HepG2 (cell line): ENCODE measurements around the gene PRR19. TPM values are rescaled to one million over a fixed set of nuclear protein-coding genes. Genes with fewer than 3 reads are reported as not detected.
A peak's percentile ranks its signal among the peaks of the same experiment; 100 is the strongest.

ENCODE experiments used
- ATAC-seq: fragments of 200-7000 bp; cut with Tn5 transposase; 3 replicates; pipeline ENCODE4 v1.9.1; 2020; ENCODE audit warnings: mild to moderate bottlenecking, moderate library complexity
- BruUV-seq: library from RNA; stranded (reverse); fragments of 400-500 nt; replicated peaks from 2 replicates; lab custom pipeline; 2021; lab: Mats Ljungman, UMichigan
- CTCF ChIA-PET: fragments of 300-600 bp; formaldehyde crosslinking; extraction: SDS; loops from one replicate; lab custom pipeline; 2021; ENCODE audit warnings: low total read pairs, inconsistent platforms, low intra/inter-chr PET ratio; lab: Yijun Ruan, JAX
- POLR2A ChIA-PET: fragments of 350-600 bp; sonication (Branson Sonifier 250); formaldehyde crosslinking; loops from one replicate; lab custom pipeline; 2020; ENCODE audit warnings: antibody characterized with exemption, inconsistent platforms; lab: Yijun Ruan, JAX
- DNase-seq: peaks from one replicate; pipeline ENCODE4 v3.0.0-alpha.2; 2015; ENCODE audit warnings: low spot score
- FAIRE-seq: peaks from 3 replicates; lab custom pipeline; 2011; peaks lifted over from hg19 to GRCh38; lab: Jason Lieb, UNC
- H2AFZ ChIP-seq: one replicate; pipeline ENCODE4 v1.6.1; 2011; ENCODE audit warnings: low read length, inconsistent platforms
- H3K27ac ChIP-seq: fragments of 300-600 bp; 3 replicates; pipeline ENCODE4 v1.8.0; 2011; ENCODE audit warnings: mixed run types, mild to moderate bottlenecking, mixed read lengths, low read length, inconsistent platforms; ENCODE audit not compliant: insufficient read depth; ENCODE audit errors: extremely low read length
- H3K27me3 ChIP-seq, 2 experiments: fragments of 200-600 bp in 1 of 2; 2 replicates in 1 of 2; 3 replicates in 1 of 2; pipeline versions ENCODE4 v1.6.0 to v1.8.0; 2011; ENCODE audit warnings: low read length in 2 of 2, mild to moderate bottlenecking in 2 of 2, moderate library complexity in 2 of 2, inconsistent platforms in 1 of 2; ENCODE audit not compliant: insufficient read depth in 2 of 2, control insufficient read depth in 1 of 2
- H3K36me3 ChIP-seq, 2 experiments: fragments of 200-600 bp in 1 of 2; replicated peaks in 1 of 2; 2 replicates in 1 of 2; 3 replicates in 1 of 2; pipeline versions ENCODE4 v1.5.1 to v1.8.0; 2011; ENCODE audit warnings: low read length in 2 of 2, inconsistent platforms in 1 of 2; ENCODE audit not compliant: insufficient read depth in 2 of 2, control insufficient read depth in 1 of 2
- H3K4me1 ChIP-seq: 2 replicates; pipeline ENCODE4 v1.5.1; 2012; ENCODE audit warnings: low read length, inconsistent platforms; ENCODE audit not compliant: insufficient read depth
- H3K4me2 ChIP-seq: 2 replicates; pipeline ENCODE4 v1.6.0; 2011; ENCODE audit warnings: low read depth, low read length, inconsistent platforms
- H3K4me3 ChIP-seq, 3 experiments: fragments of 200-600 bp in 1 of 3; sonication (generic), shearing (Covaris generic) in 1 of 3; replicated peaks in 1 of 3; 2 replicates each; pipeline ENCODE4 v1.5.1; 2011 to 2016; ENCODE audit warnings: low read length in 3 of 3, inconsistent platforms in 2 of 3, low read depth in 2 of 3, mild to moderate bottlenecking in 2 of 3, control low read depth in 1 of 3, mixed read lengths in 1 of 3; ENCODE audit not compliant: insufficient read depth in 1 of 3
- H3K79me2 ChIP-seq: one replicate; pipeline ENCODE4 v1.6.1; 2011; ENCODE audit warnings: low read length, inconsistent platforms; ENCODE audit not compliant: insufficient read depth
- H3K9ac ChIP-seq: 2 replicates; pipeline ENCODE4 v1.6.0; 2011; ENCODE audit warnings: mild to moderate bottlenecking, low read depth, low read length, inconsistent platforms; ENCODE audit not compliant: insufficient read depth
- H3K9me3 ChIP-seq: 2 replicates; pipeline ENCODE4 v1.5.1; 2012; ENCODE audit warnings: mild to moderate bottlenecking, low read length
- H4K20me1 ChIP-seq: 2 replicates; pipeline ENCODE4 v1.6.0; 2011; ENCODE audit warnings: inconsistent platforms, mild to moderate bottlenecking, low read length, moderate library complexity; ENCODE audit not compliant: insufficient read depth
- ARNT ChIP-seq: fragments of 450-650 bp; IDR thresholded peaks from 2 replicates; pipeline ENCODE4 v1.6.1; 2017
- CREM ChIP-seq, 2 experiments: sonication (generic) in 1 of 2; formaldehyde crosslinking in 1 of 2; IDR thresholded peaks; 2 replicates each; pipeline versions ENCODE4 v1.4.0 to v1.6.1; 2016 to 2020; ENCODE audit warnings: antibody characterized with exemption in 1 of 2, mild to moderate bottlenecking in 1 of 2, missing genetic modification reagents in 1 of 2
- ZNF780A ChIP-seq: sonication (generic); formaldehyde crosslinking; IDR thresholded peaks from 2 replicates; pipeline ENCODE4 v1.8.0; 2022; ENCODE audit warnings: mild to moderate bottlenecking, missing genetic modification reagents, moderate library complexity
- WGBS: methylation state at CpG from one replicate; pipeline ENCODE4 v1.1.6; 2017; ENCODE audit warnings: low lambda C conversion rate; 5-methylcytosine and 5-hydroxymethylcytosine counted together
- in situ Hi-C: cut with HindIII; loops from 2 replicates; pipeline ENCODE4 v1.10.0; 2017; ENCODE audit warnings: low pct_unique_long_range_greater_than_20kb; ENCODE audit not compliant: extremely low pct_ligation_motif_present
- intact Hi-C: fragments of 100-400 bp; cut with micrococcal nuclease; formaldehyde crosslinking; loops from one replicate; pipeline ENCODE4 v1.10.0; 2022; ENCODE audit not compliant: unreplicated experiment
- polyA plus RNA-seq, 8 experiments: library from polyadenylated mRNA; depleted of rRNA in 3 of 8; stranded (reverse) in 7 of 8; unstranded in 1 of 8; fragments of >200 nt; fragmentation: Illumina TruSeq in 4 of 8; extraction: Trizol in 4 of 8; gene quantifications; 2 replicates each; pipeline versions ENCODE4 v1.2.1 to v1.2.3, GENCODE V29; 2011 to 2016; ENCODE audit warnings: low read depth in 4 of 8, missing spikeins in 1 of 8, mixed read lengths in 1 of 8; ENCODE audit not compliant: insufficient read depth in 1 of 8
- total RNA-seq, 5 experiments: library from RNA; depleted of rRNA; stranded (reverse); fragments of >200 nt; fragmentation: Illumina TruSeq; extraction: Trizol; gene quantifications; 2 replicates each; pipeline ENCODE4 v1.2.3, GENCODE V29; 2016; ENCODE audit warnings: low read depth in 1 of 5
- TF ChIP-seq, protein P1 (sequence below): sonication (generic); formaldehyde crosslinking; IDR thresholded peaks from 2 replicates; pipeline ENCODE4 v1.4.0; 2020; ENCODE audit warnings: missing genetic modification reagents

The PRR19 gene
- total and polyA plus RNA-seq, 2 of the 13 experiments (the other 11 are each of a cell fraction or from before 2014, with no cell fraction given), result 0.21 to 0.33 TPM

DNA sequence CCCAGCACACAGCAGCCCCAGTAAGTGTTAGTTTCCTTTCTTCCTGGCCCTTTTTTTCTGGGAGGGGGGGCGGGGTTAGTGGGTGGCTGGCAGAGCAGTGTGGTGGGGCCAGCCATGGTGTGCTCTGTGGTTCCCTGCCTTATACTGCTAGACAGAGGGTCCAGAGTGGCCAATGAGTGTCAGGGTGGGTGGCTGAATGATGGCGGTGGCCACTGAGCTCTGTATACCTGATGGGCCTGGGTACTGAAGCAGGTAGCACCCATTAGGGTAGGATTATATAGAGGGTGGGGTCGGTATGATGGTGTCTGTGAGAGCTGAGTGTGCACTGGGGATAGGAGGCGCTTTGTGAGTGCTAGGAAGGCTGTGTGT, 19.1 kb upstream of the PRR19 start:
- 56% methylated on average over 3 of the region's 4 CpGs for WGBS
- H3K4me2 ChIP-seq, result peak overlapping the region; percentile 86
- intact Hi-C loops, result loop anchor here (2.0 kb wide), 1 partner anchor 38 kb away; no protein-coding TSS in a partner anchor
- H3K4me3 ChIP-seq, result peak overlapping the region in 2 of 3 experiments; percentile 48 to 83; a peak in 4 of 6 replicates
- H3K9ac ChIP-seq, result peak overlapping the region; percentile 73
- no TSS peak for BruUV-seq
- TF ChIP-seq, protein P1, sequence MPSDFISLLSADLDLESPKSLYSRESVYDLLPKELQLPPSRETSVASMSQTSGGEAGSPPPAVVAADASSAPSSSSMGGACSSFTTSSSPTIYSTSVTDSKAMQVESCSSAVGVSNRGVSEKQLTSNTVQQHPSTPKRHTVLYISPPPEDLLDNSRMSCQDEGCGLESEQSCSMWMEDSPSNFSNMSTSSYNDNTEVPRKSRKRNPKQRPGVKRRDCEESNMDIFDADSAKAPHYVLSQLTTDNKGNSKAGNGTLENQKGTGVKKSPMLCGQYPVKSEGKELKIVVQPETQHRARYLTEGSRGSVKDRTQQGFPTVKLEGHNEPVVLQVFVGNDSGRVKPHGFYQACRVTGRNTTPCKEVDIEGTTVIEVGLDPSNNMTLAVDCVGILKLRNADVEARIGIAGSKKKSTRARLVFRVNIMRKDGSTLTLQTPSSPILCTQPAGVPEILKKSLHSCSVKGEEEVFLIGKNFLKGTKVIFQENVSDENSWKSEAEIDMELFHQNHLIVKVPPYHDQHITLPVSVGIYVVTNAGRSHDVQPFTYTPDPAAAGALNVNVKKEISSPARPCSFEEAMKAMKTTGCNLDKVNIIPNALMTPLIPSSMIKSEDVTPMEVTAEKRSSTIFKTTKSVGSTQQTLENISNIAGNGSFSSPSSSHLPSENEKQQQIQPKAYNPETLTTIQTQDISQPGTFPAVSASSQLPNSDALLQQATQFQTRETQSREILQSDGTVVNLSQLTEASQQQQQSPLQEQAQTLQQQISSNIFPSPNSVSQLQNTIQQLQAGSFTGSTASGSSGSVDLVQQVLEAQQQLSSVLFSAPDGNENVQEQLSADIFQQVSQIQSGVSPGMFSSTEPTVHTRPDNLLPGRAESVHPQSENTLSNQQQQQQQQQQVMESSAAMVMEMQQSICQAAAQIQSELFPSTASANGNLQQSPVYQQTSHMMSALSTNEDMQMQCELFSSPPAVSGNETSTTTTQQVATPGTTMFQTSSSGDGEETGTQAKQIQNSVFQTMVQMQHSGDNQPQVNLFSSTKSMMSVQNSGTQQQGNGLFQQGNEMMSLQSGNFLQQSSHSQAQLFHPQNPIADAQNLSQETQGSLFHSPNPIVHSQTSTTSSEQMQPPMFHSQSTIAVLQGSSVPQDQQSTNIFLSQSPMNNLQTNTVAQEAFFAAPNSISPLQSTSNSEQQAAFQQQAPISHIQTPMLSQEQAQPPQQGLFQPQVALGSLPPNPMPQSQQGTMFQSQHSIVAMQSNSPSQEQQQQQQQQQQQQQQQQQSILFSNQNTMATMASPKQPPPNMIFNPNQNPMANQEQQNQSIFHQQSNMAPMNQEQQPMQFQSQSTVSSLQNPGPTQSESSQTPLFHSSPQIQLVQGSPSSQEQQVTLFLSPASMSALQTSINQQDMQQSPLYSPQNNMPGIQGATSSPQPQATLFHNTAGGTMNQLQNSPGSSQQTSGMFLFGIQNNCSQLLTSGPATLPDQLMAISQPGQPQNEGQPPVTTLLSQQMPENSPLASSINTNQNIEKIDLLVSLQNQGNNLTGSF (CRISPR knock-in tag), result no peak
- TF ChIP-seq CREM (IDR thresholded peaks at IDR 0.05), result no peak
- no peak for TF ChIP-seq CREM (CRISPR knock-in tag; IDR thresholded peaks at IDR 0.05)
- TF ChIP-seq ARNT, result no peak
- no peak for TF ChIP-seq ZNF780A (CRISPR knock-in tag)
- TF ChIP-seq, all 625 proteins: peak for 0
- CTCF ChIA-PET, result no interaction called here
- H3K9me3 ChIP-seq, result no peaks in the 10 kb centered on the region
- peaks cover 8 to 13% of the 10 kb centered on the region in 2 experiments; a peak in 4 of 5 replicates for H3K36me3 ChIP-seq
- in situ Hi-C loops, result no loop called here
- peaks cover 11% of the 10 kb centered on the region; the same call in 1 of the 2 replicates for H4K20me1 ChIP-seq
- H3K27ac ChIP-seq, result peak overlapping the region; percentile 70
- H3K27me3 ChIP-seq, result no peaks in the 10 kb centered on the region; a peak in 1 of 5 replicates
- no peak overlapping the region for H2AFZ ChIP-seq
- no peak for FAIRE-seq
- peaks cover 29% of the 10 kb centered on the region for H3K79me2 ChIP-seq
- POLR2A ChIA-PET, result interaction anchor here (1.5 to 7.4 kb wide), 4 partner anchors 13 to 37 kb away, joined by 7 to 117 read pairs (median 29); partner anchors contain the start of genes CIC, ERF and GSK3A
- no peak for DNase-seq
- peaks cover 61% of the 10 kb centered on the region for H3K4me1 ChIP-seq
- no peak for ATAC-seq
